HUES6 (cell line): Measurements from ENCODE around the gene STX18.

ENCODE experiments used
- H3K27ac ChIP-seq: 2 replicates; pipeline ENCODE4 v1.7.0; 2013; ENCODE audit warnings: low read depth, mild to moderate bottlenecking, low read length, inconsistent platforms
- H3K27me3 ChIP-seq: 2 replicates; pipeline ENCODE4 v1.6.1; 2013; ENCODE audit warnings: low read length; ENCODE audit not compliant: control insufficient read depth, insufficient read depth
- H3K36me3 ChIP-seq: 2 replicates; pipeline ENCODE4 v1.6.1; 2013; ENCODE audit warnings: low read length; ENCODE audit not compliant: control insufficient read depth, insufficient read depth
- H3K4me1 ChIP-seq: 2 replicates; pipeline ENCODE4 v1.6.1; 2013; ENCODE audit warnings: low read length; ENCODE audit not compliant: control insufficient read depth, insufficient read depth
- H3K4me3 ChIP-seq: 2 replicates; pipeline ENCODE4 v1.5.1; 2013; ENCODE audit warnings: low read depth, low read length
- H3K9ac ChIP-seq: one replicate; pipeline ENCODE4 v1.6.1; 2013; ENCODE audit warnings: mild to moderate bottlenecking, low read length
- H3K9me3 ChIP-seq: 2 replicates; pipeline ENCODE4 v1.6.1; 2013; ENCODE audit warnings: low read depth, low read length; ENCODE audit not compliant: control insufficient read depth, insufficient read depth

The STX18 gene

DNA sequence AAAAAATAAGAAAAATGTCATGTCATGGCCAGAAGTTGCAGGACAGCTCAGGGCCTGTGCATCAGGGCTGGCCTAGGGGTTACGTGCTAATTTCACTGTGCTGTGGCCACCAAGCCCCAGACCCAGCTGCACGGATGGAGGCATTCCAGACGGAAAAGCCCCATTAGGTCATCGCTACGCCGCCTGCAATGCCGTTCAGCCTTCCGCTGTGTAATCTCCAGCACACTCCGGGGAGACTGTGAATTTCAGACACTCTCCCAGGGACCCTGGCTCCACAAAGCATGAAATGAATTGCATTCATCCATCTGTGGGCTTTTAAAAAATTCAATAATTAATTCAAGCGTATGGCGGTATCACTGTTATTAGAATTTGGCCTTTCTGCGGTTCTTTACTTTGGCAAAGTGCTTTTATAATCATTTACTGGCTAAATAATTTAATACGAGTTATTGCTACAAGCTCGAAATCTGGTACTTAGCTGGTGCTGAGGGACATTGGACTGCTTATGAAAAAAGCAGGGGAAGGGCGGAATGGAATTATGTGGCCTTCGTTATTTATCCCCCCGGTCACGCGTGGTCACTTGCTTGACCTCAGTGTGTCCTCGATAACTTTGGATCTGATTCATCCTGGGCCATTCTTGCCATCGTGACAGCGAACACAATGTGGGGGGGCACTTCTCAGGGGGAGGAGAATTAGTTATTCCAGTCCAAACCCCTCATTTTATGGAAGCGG is 164.0 kb downstream of the STX18 start:
- Histone ChIP-seq H3K4me3 (no peak overlapping the region), H3K9me3 (peaks cover 5% of the 10 kb centered on the region; the same call in 1 of the 2 replicates), H3K27ac (no peak overlapping the region), H3K36me3 (no peaks in the 10 kb centered on the region), H3K27me3 (peaks cover 18% of the 10 kb centered on the region; the same call in 1 of the 2 replicates), H3K9ac (no peak overlapping the region), H3K4me1 (peaks cover 10% of the 10 kb centered on the region)

DNA sequence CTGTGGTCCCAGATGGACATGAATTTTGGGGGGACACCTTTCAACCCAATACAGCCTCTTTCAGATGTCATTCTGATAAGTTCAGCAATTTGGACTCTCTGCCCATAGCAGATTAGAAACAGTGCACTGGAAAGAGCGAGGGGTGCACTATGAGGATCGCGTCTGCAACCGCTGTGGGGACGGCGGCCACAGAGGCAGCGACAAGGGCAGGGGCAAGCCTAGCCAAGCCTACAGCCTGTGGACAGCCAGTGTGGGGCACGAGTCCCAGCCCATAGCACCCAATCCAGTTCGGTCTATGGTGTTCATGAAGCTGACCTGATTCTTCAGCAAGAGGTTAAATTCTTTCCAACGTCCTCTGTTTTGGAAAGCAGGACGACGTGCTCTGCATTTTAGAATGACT is 164.7 kb downstream of the STX18 start:
- Histone ChIP-seq H3K27me3 (peaks cover 12% of the 10 kb centered on the region; the same call in 1 of the 2 replicates), H3K4me3 (no peak overlapping the region), H3K4me1 (peaks cover 8% of the 10 kb centered on the region), H3K9ac (no peak overlapping the region), H3K9me3 (peaks cover 5% of the 10 kb centered on the region; the same call in 1 of the 2 replicates), H3K27ac (no peak overlapping the region), H3K36me3 (no peaks in the 10 kb centered on the region)

DNA sequence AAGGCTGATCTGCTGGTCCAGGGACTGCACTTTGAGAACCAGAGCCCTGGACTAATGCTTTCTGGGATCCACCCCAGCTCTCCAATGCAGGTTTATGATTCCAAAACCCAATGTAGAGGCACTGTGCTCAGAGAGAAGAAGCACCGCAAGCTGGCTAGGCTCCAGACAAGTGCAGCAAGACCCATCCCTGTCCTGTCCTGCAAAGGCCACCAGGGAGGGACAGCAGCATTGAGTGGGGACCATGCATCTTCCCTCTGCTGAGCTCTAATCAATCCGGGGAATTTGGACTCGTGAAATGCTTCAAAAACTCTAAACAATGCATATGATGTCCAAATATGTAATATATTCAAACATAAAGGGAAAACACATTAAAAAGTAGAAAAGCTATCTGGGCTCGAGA is 165.8 kb downstream of the STX18 start:
- Histone ChIP-seq H3K4me1 (peaks cover 6% of the 10 kb centered on the region; the same call in 1 of the 2 replicates), H3K9me3 (peaks cover 5% of the 10 kb centered on the region; the same call in 1 of the 2 replicates), H3K27me3 (peaks cover 11% of the 10 kb centered on the region; the same call in 1 of the 2 replicates), H3K36me3 (no peaks in the 10 kb centered on the region), H3K4me3 (no peak overlapping the region), H3K27ac (no peak overlapping the region), H3K9ac (no peak overlapping the region)

DNA sequence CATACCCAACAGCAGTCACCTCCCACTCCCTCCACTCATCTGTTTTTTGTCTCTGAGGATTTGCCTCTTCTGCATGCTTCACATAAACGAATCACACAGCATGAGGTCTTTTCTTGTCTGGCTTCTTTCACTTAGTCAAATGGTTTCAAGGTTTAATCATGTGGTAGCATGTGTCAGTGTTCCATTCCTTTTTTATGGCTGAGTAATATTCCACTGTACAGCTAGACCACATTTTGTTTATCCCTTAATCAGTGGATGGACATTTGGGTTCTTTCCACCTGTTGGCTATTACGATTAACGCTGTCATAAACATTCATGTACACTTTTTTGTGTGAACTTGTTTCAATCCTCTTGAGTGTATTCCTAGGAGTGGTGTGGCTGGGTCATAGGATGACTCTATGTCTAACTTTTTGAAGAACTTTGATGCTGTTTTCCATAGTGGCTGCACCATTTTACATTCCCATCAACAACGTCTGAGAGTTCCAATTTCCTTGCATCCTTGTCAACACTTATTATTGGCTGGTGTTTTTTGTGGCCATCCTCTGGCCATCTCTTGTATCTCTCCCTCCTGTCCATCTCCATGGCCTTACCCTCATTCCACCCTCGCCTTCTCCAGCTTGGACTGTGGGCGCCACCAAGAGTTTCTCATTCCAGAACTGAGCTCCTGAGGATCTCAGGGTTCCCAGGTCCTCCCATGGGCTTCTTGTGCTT is 167.3 kb downstream of the STX18 start:
- H3K4me1 ChIP-seq, result peaks cover under 1% of the 10 kb centered on the region; the same call in 1 of the 2 replicates
- no peak overlapping the region for H3K27ac ChIP-seq
- H3K36me3 ChIP-seq, result no peaks in the 10 kb centered on the region
- no peak overlapping the region for H3K9ac ChIP-seq
- peaks cover 5% of the 10 kb centered on the region; the same call in 1 of the 2 replicates for H3K9me3 ChIP-seq
- no peak overlapping the region for H3K4me3 ChIP-seq
- peaks cover 5% of the 10 kb centered on the region; the same call in 1 of the 2 replicates for H3K27me3 ChIP-seq
